Right lobe of liver (tissue), 6 donors: Measurements from ENCODE around the gene PC. TPM values are rescaled to one million over a fixed set of nuclear protein-coding genes. Genes with fewer than 3 reads are reported as not detected.
"Not testable (repeated sequence)": the region's sequence is repeated elsewhere in the genome, so short reads cannot be mapped to it uniquely, and the experiment has no call there.

Source experiments
- ATAC-seq, 4 donors: fragments of 200-7000 bp; cut with Tn5 transposase; one replicate each; pipeline ENCODE4 v1.9.1; 2020; ENCODE audit warnings: mild to moderate bottlenecking in 4 of 4, moderate library complexity in 4 of 4
- DNase-seq, 3 donors: peaks; one replicate each; pipeline ENCODE4 v3.0.0-alpha.2; 2020
- H3K27ac ChIP-seq, 3 donors: fragments of 200-600 bp; one replicate each; pipeline ENCODE4 v1.8.0; 2022
- H3K27me3 ChIP-seq, 2 donors: fragments of 200-600 bp; one replicate each; pipeline ENCODE4 v1.8.0; 2022
- H3K36me3 ChIP-seq, 4 donors: fragments of 200-600 bp; sonication (generic) in 1 of 4; one replicate each; pipeline versions ENCODE4 v1.5.1 to v1.8.0; 2017 to 2022; ENCODE audit warnings: control low read depth in 1 of 4
- H3K4me1 ChIP-seq, 4 donors: fragments of 200-600 bp; sonication (generic) in 1 of 4; one replicate each; pipeline versions ENCODE4 v1.5.1 to v1.8.0; 2017 to 2022; ENCODE audit warnings: control low read depth in 1 of 4
- H3K4me3 ChIP-seq, 3 donors: fragments of 200-600 bp; one replicate each; pipeline ENCODE4 v1.8.0; 2022
- H3K9me3 ChIP-seq, 4 donors: fragments of 200-600 bp; sonication (generic) in 1 of 4; one replicate each; pipeline versions ENCODE4 v1.5.1 to v1.8.0; 2017 to 2022; ENCODE audit warnings: control low read depth in 1 of 4
- POLR2A ChIP-seq: fragments of 450-650 bp; IDR thresholded peaks from one replicate; pipeline ENCODE4 v1.6.1; 2017; ENCODE audit warnings: antibody characterized with exemption, mild to moderate bottlenecking
- WGBS: methylation state at CpG from one replicate; pipeline ENCODE4 v1.1.6; 2018; ENCODE audit warnings: low coverage, low lambda C conversion rate; ENCODE audit not compliant: insufficient coverage; ENCODE audit errors: missing lambda C conversion rate; 5-methylcytosine and 5-hydroxymethylcytosine counted together
- intact Hi-C, 2 donors: fragments of 100-400 bp; cut with DNase I; formaldehyde crosslinking; loops; one replicate each; pipeline versions ENCODE4 v1.11.2 to v1.14.1; 2022
- long read RNA-seq: library from polyadenylated mRNA; unstranded; transcript quantifications from one replicate; pipeline ENCODE4 v2.0.0, GENCODE V29; 2019
- total RNA-seq, 6 experiments: library from RNA; depleted of rRNA in 2 of 6; stranded (reverse); fragments of >200 nt in 2 of 6; fragmentation: NEBNext Ultra II Directional in 3 of 6; extraction: Animal tissue kit (Norgen Biotek cat#: 25700) in 3 of 6; gene quantifications; one replicate each; pipeline versions ENCODE4 v1.1.0 to v1.2.4, GENCODE V29; 2016 to 2023
- TF ChIP-seq, protein P1 (sequence below), 4 donors: fragments of 200-600 bp in 3 of 4; fragments of 450-650 bp in 1 of 4; IDR thresholded peaks; one replicate each; pipeline versions ENCODE4 v1.5.1 to v1.8.0; 2016 to 2022; ENCODE audit warnings: antibody characterized with exemption in 4 of 4, mild to moderate bottlenecking in 2 of 4
- donor health status: DM: no; HTN: yes; CAD: no.
- donor health status: DM: no; HTN: no; CAD: no.
- donor health status: DM: no; HTN: no; CAD: no.
- donor health status: DM: no; HTN: yes; CAD: no.
- donor health status: DM: no; HTN: yes; CAD: no.

The PC gene, protein sequence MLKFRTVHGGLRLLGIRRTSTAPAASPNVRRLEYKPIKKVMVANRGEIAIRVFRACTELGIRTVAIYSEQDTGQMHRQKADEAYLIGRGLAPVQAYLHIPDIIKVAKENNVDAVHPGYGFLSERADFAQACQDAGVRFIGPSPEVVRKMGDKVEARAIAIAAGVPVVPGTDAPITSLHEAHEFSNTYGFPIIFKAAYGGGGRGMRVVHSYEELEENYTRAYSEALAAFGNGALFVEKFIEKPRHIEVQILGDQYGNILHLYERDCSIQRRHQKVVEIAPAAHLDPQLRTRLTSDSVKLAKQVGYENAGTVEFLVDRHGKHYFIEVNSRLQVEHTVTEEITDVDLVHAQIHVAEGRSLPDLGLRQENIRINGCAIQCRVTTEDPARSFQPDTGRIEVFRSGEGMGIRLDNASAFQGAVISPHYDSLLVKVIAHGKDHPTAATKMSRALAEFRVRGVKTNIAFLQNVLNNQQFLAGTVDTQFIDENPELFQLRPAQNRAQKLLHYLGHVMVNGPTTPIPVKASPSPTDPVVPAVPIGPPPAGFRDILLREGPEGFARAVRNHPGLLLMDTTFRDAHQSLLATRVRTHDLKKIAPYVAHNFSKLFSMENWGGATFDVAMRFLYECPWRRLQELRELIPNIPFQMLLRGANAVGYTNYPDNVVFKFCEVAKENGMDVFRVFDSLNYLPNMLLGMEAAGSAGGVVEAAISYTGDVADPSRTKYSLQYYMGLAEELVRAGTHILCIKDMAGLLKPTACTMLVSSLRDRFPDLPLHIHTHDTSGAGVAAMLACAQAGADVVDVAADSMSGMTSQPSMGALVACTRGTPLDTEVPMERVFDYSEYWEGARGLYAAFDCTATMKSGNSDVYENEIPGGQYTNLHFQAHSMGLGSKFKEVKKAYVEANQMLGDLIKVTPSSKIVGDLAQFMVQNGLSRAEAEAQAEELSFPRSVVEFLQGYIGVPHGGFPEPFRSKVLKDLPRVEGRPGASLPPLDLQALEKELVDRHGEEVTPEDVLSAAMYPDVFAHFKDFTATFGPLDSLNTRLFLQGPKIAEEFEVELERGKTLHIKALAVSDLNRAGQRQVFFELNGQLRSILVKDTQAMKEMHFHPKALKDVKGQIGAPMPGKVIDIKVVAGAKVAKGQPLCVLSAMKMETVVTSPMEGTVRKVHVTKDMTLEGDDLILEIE
- 100 to 1,000 TPM; 265 to 457 (median 317) TPM for total RNA-seq
- long read RNA-seq, full-length matches to known transcripts = 4 of 9 reads
- long read RNA-seq, partial matches to known transcripts = 2 of 9 reads
- long read RNA-seq, other reads (novel, unspliced or antisense) = 3 of 9 reads

DNA sequence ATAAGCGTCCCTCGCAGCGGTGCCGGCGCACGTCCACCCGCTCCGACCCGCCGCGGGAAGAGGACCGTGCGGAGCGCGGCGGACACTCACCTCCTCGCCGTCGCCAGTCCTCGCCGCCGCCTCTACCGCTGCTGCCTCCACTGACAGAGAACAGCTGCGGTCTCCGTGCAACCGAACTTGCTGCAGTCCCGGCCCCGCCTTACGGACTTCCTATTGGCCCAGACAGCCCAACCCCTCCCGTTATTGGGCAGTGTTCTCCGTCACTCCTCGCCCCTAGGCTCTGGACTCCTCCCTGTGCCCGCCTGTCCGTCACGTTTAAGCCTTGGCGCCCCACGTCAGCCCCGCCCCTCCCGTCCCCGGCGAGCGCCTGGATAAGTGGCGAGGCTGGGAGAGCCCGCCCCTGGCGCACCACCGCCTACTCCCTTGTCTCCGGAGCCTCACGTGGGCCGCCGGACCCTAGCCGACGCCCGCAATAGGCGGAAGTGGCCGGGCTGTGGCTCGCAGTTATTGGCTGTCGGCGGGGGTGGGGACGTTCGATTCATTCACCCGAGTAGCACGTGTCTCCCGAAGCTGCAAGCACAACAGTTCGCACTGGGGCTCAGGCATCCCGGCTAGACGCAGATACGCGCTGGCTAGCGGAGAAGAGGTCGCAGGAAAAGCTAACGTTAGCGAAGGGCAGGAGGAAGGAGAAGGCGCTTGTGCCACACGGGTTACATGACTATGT is at the start of gene PC:
PC (minus strand) TSS at position 152 of the 724 bp plus-strand sequence. CDS start 86,224 bp downstream, outside the sequence.
- peak; percentile 90 to 97 (median 95) for ATAC-seq
- WGBS = 1% methylated on average over 27 of the region's 74 CpGs
- H3K4me1 ChIP-seq = peaks cover 0 to 49% (median 21%) of the 10 kb centered on the region in 4 donors

DNA sequence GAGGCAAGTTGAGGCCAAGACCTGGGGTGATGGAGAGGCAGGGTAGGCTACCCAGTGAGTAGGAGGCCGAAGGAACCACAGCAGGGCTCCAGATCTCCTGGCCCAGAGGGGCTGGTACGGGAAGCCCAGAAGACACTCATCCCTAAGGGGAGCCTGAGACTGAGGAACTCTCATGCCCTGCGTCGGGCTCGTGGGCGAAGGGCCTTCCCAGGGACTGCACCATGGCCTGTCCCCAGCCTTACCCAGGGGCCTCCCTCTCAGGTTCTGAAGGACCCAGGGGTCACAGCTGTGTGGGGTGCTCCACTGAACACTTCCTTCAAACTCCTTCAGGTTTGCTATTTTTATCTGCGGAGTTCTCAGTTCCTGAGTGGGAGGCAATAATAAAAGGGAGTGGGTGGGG is 48.9 kb upstream of the PC start:
- ATAC-seq = no peak
- Histone ChIP-seq H3K36me3 (no peaks in the 10 kb centered on the region), H3K27ac (no peak overlapping the region), H3K9me3 (no peaks in the 10 kb centered on the region), H3K27me3 (no peaks in the 10 kb centered on the region), H3K4me1 (peaks cover 0 to 24% (median 11%) of the 10 kb centered on the region in 4 donors), H3K4me3 (no peak overlapping the region)
- no peak for DNase-seq
- 84% methylated on average over 2 of the region's 7 CpGs for whole genome bisulfite sequencing
- intact Hi-C loops = no loop called here
- no peak for TF ChIP-seq POLR2A
- TF ChIP-seq, protein P1, sequence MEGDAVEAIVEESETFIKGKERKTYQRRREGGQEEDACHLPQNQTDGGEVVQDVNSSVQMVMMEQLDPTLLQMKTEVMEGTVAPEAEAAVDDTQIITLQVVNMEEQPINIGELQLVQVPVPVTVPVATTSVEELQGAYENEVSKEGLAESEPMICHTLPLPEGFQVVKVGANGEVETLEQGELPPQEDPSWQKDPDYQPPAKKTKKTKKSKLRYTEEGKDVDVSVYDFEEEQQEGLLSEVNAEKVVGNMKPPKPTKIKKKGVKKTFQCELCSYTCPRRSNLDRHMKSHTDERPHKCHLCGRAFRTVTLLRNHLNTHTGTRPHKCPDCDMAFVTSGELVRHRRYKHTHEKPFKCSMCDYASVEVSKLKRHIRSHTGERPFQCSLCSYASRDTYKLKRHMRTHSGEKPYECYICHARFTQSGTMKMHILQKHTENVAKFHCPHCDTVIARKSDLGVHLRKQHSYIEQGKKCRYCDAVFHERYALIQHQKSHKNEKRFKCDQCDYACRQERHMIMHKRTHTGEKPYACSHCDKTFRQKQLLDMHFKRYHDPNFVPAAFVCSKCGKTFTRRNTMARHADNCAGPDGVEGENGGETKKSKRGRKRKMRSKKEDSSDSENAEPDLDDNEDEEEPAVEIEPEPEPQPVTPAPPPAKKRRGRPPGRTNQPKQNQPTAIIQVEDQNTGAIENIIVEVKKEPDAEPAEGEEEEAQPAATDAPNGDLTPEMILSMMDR (IDR thresholded peaks at IDR 0.05) = no peak

More for the DNA sequence above, at the start of gene PC:
- H3K9me3 ChIP-seq = no peaks in the 10 kb centered on the region
- H3K27me3 ChIP-seq = no peaks in the 10 kb centered on the region
- DNase-seq = peak; percentile 100
- peak within 1 kb of the TSS; percentile 69 to 77 (median 69) for H3K27ac ChIP-seq
- H3K36me3 ChIP-seq = no peaks in the 10 kb centered on the region
- H3K4me3 ChIP-seq = peak within 1 kb of the TSS; percentile 60 to 74 (median 68)
- intact Hi-C loops = no loop called here
- TF ChIP-seq, protein P1 (IDR thresholded peaks at IDR 0.05) = no peak
- peak; percentile 97 for TF ChIP-seq POLR2A

GRCh38 chr11:67006029-67006884 is 48.1 kb upstream of the PC start:
- Histone ChIP-seq H3K27ac (no peak overlapping the region), H3K4me3 (no peak overlapping the region), H3K36me3 (no peaks in the 10 kb centered on the region), H3K27me3 (no peaks in the 10 kb centered on the region), H3K9me3 (no peaks in the 10 kb centered on the region), H3K4me1 (peaks cover 0 to 24% (median 11%) of the 10 kb centered on the region in 4 donors)
- ATAC-seq (no peak), DNase-seq (no peak)
- no peak for TF ChIP-seq POLR2A
- TF ChIP-seq, protein P1 (IDR thresholded peaks at IDR 0.05) = no peak
- 78% methylated on average over 8 of the region's 14 CpGs for WGBS
- intact Hi-C loops = no loop called here

GRCh38 chr11:67005200-67005599 is 47.0 kb upstream of the PC start:
- peaks cover 0 to 24% (median 11%) of the 10 kb centered on the region in 4 donors for H3K4me1 ChIP-seq
- H3K4me3 ChIP-seq, H3K27ac ChIP-seq, intact Hi-C loops, DNase-seq, H3K36me3 ChIP-seq, ATAC-seq, H3K27me3 ChIP-seq, H3K9me3 ChIP-seq: not testable (repeated sequence)
- WGBS = 96% methylated on average over 7 of the region's 8 CpGs
